ENCODE measurements around the gene RIT2.
"Not testable (repeated sequence)": the region's sequence is repeated elsewhere in the genome, so short reads cannot be mapped to it uniquely, and the experiment has no call there.

The RIT2 gene

DNA sequence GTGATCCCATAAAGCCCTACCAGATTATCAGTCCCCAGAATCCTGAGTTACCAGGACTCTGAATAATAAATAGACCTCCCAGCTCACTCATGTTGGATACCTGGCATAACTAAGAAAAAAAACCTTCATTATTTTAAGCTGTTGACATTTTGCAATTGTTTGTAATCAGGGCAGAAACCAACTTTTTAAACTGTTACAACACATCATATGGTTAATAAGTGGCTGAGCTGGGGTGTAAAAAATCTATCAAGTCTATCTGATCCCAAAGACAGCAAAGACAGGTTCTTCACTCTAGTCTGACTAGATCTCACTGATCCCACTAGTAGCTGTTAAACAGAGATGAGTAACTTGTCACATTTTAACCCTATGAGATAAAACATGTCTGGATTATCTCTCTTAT lies 370.3 kb downstream of the RIT2 start:
- DNase-seq: no peak

DNA sequence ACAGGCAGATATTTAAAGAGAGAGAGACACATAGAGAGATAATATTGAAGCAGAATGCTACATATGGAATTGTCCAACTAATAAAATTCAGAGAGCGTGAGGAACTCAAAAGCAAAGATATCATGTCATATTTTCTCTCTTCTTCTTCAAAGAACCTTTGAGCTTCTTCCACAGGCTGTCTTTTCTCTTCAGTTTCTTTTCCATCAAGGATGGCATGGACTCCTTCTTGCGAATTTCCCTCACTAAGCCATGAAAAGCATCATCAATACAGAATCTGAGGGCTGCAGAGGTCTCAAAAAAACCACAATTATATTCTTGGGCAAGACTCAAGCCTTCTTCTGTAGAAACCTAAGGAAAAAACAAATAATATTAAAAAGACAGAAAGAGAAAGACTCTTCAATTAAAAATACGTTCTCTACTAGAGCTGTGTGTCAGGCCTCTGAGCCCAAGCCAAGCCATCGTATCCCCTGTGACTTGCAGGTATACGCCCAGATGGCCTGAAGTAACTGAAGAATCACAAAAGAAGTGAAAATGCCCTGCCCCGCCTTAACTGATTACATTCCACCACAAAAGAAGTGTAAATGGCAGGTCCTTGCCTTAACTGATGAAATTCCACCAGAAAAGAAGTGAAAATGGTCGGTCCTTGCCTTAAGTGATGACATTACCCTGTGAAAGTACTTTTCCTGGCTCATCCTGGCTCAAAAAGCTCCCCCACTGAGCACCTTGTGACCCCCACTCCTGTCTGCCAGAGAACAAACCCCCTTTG lies 371.9 kb downstream of the RIT2 start:
- DNase-seq: no peak

GRCh38 chr18:42742969-42743368 lies 372.5 kb downstream of the RIT2 start:
- DNase-seq: no peak

DNA sequence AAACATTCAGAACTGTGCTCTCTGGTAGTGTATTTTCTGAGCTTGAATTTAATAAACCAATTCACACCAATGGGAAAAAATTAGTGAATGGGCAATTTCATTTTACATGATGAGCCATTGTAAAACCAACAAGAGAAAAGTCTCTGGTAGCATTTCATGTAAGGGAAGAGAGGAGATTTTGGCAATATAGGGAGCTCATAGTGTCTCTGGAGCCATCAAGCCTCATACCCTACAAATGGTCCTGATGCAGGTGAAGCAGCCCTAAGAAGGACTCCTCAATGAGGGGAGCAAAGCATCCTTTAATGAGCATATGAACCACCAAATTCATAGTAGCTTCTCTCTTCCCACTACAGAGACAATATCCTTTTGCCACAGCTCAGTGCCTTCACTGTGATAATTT lies 373.0 kb downstream of the RIT2 start:
- no peak for DNase-seq

- DNase-seq: not testable (repeated sequence)
These were observed 373.6 kb downstream of the RIT2 start for GRCh38 chr18:42741805-42742347.

DNA sequence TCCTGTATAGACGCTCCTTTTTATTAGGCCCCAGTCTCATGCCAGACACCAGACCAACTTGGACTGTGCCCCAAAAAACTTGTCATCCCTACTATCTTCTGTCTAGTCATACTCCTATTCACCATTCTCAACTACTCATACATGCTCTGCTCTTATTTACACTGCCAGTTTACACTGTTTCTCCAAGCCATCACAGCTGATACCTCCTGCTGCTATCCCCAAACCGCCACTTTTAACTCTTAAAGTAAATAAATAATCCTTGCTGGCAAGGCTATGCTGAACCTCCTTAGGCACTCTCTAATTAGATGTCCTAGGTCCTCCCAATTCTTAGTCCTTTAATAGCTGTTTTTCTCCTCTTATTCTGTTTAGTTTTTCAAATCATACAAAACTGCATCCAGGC lies 374.2 kb downstream of the RIT2 start:
- not testable (repeated sequence) for DNase-seq

DNA sequence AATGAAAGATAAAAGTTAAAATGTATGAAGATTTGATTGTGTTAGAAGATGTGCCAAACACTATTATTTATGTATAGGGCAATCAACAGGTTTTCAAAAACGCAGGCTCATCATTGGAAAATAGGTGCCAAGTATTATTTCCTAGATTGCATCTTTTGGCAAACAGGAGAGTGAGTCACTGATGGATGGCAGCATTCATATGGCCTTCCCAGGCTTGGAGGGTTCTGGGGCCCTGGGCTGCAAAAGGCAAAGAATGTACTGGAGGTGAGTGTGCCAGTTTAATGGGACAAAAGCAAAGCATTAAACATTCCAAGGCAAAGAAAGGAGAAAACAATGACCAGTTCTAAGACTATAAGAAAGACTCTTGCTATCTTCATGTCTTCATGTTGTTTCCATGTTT lies 379.4 kb downstream of the RIT2 start:
- DNase-seq: no peak

DNA sequence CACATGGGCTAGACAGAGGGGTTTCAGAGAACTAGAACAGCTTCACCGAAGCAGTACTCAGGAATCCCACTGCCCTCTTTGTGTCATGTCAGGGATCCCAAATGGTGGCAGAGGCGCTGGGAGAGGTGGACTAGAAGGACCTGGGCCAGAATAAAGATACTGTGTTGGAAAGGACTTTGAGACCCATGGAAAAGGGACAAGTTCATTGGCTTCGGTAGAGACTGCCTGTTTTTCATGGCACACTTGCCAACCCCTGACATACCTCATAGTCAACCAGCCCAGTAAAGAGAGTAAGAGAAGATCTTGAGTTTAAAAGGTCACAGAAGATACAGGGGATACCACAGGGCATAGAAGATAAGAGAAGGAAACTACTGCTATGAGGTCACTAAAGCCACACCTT lies 381.0 kb downstream of the RIT2 start:
- no peak for DNase-seq

- no peak for DNase-seq
These were observed 385.2 kb downstream of the RIT2 start for GRCh38 chr18:42730272-42730671.

- no peak for DNase-seq
These were observed 396.3 kb downstream of the RIT2 start for GRCh38 chr18:42719221-42719620.

DNA sequence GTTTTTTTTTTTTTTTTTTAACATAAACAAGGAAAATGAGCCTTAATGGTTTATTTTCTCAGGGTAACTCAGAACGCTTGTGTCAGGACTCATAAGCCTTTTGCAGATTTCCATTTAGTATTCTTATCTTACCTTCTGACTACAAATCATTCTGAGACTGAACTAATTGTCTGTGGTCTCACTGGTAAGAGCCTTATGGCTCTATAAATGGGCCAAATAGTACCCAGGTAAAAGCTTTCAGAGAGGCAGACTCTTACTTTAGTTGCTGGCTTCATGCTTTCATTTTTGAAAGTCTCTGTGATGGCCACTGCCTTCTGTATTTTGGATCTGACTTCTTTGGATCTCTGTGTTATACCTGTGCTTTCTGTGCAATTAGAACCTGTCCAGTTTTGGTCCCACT lies 403.4 kb downstream of the RIT2 start:
- DNase-seq: no peak

DNA sequence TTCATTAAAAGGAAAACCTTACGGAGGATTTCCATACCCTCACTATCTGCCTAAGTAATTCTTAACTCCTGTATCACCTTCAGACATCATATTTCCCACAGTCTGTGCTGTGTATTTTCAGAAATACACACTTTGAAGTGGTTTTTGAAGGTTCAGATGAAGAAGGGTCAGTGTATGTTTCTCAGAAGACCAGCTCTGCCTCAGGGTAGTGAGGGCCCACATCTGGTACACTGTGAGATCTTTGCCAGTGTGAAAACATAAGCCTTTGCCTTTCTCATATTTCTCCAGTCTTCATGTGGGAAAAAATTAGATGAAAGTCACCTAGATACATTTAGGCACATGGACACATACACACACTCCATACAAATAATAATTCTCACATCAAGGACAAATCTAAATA lies 408.4 kb downstream of the RIT2 start:
- DNase-seq: no peak

GRCh38 chr18:42706618-42707017 lies 408.9 kb downstream of the RIT2 start:
- DNase-seq: no peak

GRCh38 chr18:42706029-42706608 lies 409.4 kb downstream of the RIT2 start:
- no peak for DNase-seq

All from 8988T (cell line).